Fibroblast of skin of right quadriceps (primary cell): ENCODE measurements around the gene DOK7.

Experiments used
- DNase-seq: peaks from one replicate; pipeline ENCODE4 v3.0.0-alpha.2; 2013

The DOK7 gene

GRCh38 chr4:3464349-3464905 lies 1.3 kb downstream of the DOK7 start:
- no peak for DNase-seq

DNA sequence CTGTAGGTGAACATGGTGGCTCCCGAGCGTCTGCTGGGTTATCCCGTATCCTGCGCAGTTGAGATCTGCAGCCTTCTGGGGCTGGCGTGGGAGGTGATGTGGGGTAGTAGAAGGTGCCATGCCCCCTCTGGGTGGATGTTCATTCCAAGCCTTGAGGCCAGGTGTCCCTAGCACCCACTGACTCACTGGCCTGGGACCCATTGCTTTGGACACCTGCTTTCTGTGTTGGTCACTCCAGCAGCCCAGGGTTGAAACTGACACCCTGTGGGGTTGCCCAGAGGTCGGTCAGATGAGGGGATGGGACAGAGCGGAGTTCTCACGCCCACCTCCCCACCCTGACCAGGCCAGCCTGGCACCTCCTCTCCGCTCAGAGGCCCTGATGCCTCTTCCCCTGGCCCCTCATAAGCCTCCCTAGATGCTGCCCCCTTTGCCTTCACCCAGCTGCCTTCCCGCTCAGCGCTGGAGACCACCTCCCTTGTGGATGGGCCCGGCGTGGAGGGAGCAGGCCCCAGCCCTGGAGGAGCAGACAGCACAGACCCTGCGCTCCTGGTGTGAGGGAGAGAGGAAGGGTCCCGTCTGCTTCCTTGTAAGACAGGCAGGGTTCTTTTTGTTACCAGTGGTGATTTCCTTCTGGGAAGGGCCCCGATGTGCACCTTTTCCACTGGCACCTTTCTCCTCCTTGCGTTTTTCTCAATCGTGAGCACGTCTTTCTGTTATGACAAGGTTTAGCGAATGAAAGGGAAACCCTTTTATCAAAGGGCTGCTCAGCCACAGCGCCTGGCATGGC lies 2.0 kb downstream of the DOK7 start:
- no peak for DNase-seq

- DNase-seq, result no peak
Measured at GRCh38 chr4:3465698-3466671, 2.9 kb downstream of the DOK7 start.

DNA sequence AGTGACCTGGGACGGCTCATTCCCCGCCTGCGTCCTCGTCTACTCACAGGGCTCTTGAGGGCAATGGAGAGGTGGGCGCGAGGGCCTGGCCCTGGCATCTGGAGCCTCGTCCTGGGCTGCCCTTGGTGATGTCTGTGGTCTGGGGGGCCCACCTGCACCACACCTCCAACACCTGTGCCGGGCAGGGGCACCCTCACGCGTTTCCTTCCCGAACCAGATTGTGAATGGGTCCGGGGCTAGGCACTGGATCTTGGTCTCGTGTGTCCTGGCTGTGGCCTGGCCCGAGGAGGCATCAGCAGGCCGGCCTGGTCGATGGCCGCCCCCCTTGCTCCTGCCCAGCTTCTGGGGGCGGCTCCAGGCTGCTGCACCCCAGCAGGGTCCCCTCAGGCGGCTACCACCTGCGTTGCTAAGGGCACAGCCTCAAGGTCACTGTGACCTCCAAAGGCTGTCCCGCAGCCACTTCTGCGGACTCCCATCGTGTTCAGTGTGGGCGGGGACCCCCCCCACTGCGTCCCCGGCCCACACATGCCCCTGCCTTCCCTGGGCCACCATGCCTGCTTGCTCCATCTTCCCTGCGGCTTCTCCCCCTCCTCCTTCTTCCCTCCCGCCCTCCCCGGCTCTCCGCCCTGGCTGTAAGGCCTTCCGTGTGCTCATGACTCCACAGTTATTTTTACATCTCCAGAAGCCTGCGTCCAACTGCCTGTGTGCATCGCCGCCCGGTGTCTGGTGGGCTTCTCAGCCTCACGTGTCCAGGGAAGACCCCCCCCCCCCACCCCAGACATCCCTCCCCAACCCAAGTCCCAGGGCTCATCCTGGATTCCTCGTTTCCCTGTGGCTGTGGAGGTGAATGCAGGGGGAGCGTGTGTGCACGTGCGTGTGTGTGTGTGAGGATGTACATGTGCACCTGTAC lies 3.8 kb downstream of the DOK7 start:
- no peak for DNase-seq

- no peak for DNase-seq
Measured at GRCh38 chr4:3467601-3468031, 4.5 kb downstream of the DOK7 start.

DNA sequence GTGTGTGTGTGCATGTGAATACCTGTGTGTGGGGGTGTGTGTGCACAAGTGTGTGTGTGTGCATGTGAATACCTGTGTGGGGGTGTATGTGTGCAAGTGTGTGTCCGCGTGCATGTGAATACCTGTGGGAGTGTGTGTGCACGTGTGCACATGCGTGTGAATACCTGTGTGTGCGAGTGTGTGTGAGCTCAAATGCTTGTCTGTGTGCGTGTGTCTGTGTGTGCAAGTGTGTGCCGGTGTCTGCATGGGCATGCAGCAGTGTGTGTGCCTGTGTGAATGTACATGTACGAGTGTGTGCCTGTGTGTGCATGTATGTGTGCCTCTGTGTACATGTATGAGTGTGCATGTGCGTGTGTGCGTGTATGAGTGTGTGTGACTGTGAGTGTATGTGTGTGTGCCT lies 5.0 kb downstream of the DOK7 start:
- no peak for DNase-seq

GRCh38 chr4:3468804-3469203 lies 5.7 kb downstream of the DOK7 start:
- no peak for DNase-seq

GRCh38 chr4:3469386-3470243 lies 6.5 kb downstream of the DOK7 start:
- DNase-seq, result no peak

- DNase-seq, result peak; percentile 30
Measured at GRCh38 chr4:3470244-3471097, 7.4 kb downstream of the DOK7 start.

DNA sequence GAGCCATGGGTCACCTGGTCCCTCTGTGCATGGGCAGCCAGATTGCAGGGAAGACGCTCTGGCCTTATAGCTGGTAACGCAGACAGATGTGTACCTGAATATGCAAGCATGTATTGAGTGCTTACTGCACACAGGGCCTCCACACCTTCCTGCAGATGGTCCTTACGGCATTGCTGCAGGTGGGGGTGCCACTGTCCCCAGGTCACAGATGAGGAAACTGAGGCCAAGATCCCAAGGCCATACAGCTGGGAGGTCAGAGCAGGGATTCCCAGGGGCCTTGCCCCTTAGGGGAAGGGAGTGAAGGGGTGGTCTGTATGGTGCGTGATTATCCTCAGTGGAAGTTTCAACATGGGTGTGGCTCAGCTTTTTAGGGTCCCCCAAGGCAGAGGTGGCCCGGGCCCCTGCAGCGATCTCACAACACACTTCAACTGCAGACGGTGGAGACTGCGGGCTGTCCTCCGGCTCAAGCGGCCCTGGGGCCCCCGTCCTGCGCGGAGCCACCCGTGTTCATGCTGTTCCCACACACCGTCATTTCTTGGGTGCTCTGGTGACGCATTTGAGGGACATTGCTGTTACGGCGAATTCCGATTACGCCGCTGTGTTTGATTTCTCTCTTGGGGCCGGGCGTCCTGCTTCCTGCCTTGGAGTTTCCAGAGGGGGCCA lies 8.1 kb downstream of the DOK7 start:
- DNase-seq, result no peak

- DNase-seq, result no peak
Measured at GRCh38 chr4:3471886-3472285, 8.8 kb downstream of the DOK7 start.

GRCh38 chr4:3472411-3473141 lies 9.5 kb downstream of the DOK7 start:
- no peak for DNase-seq

DNA sequence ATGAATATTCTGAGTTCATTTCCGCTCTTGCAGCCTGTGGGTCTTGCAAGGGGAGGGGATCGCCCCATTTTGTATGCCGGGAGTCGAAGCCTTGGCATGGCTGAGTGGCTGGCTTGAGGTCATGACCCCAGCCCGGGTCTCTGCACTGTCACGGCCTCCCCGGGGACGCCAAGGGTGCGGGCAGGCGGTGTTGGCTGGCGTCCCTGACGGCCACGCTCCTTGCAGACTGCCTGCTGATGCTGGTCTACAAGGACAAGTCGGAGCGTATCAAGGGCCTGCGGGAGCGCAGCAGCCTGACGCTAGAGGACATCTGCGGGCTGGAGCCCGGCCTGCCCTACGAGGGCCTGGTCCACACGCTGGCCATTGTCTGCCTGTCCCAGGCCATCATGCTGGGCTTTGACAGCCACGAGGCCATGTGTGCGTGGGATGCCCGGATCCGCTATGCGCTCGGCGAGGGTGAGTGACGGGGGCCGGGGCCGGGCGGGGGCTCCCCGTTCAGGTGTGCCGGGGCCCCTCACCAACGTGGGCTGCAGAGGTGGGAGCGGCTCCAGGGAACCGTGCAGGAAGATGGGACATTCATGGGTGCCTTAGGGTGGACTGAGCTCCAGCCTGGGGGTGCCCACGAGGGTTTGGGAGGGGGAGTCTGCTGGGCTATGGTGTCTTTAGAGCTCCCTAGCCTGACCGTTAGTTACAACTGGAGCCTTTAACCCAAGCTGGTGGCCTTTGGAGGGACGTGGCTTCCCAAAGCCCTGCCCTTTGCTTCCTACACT lies 10.3 kb downstream of the DOK7 start:
- no peak for DNase-seq

DNA sequence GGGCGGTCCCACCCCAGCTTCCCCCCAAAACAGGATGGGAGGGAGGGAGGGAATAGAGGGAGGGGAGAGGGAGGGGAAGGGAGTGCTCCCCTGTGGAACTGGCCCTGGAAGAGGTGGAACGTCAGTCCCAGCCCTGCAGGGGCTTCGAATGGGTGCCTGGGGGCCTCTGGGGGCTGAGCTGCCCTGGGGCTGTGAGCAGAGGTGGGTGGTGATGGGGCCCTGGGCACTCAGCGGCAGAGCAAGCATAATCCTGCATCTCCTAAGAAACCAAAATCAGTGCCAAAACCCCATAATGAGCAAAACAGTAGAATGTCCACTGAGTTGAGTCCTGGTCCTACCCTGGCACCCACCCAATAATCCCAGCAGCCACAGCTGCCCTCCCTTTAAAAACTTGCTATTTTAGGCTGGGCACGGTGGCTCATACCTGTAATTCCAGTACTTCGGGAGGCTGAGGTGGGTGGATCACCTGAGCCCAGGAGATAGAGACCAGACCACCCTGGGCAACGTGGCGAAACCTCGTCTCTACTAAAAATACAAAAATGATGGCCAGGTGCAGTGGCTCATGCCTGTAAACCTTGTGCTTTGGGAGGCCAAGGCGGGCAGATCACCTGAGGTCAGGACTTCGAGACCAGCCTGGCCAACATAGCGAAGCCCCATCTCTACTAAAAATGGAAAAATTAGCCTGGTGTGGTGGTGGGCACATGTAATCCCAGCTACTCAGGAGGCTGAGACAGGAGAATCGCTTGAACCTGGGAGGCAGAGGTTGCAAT lies 11.1 kb downstream of the DOK7 start:
- DNase-seq, result no peak

- no peak for DNase-seq
Measured at GRCh38 chr4:3475041-3475712, 12.1 kb downstream of the DOK7 start.

GRCh38 chr4:3475713-3476260 lies 12.7 kb downstream of the DOK7 start:
- DNase-seq, result no peak

DNA sequence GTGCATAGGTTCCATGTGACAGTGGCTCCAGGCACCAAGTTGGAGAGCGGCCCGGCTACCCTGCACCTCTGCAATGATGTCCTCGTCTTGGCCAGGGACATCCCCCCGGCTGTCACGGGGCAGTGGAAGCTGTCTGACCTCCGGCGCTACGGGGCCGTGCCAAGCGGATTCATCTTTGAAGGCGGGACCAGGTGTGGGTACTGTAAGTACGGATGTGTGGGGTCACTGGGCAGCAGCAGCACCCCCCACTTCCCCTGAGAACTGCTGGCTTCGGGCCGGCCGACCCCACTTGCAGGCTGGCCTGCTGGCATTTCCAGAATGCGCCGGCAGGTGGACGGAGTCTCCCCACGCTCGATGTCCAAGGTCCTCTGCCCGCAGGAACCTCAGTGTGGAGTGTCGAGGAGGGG lies 13.2 kb downstream of the DOK7 start:
- no peak for DNase-seq
